ENCODE measurements around the gene RCAN2. TPM values are rescaled to one million over a fixed set of nuclear protein-coding genes. Genes with fewer than 3 reads are reported as not detected.

RCAN2 gene
- total RNA-seq, 2 donors from 2014 or later = 96.5 to 210 TPM

- Histone ChIP-seq H3K27ac (no peak overlapping the region), H3K9me3 (no peaks in the 10 kb centered on the region), H3K27me3 (no peaks in the 10 kb centered on the region), H3K4me3 (no peak overlapping the region), H3K4me1 (peaks cover 0 to 1% of the 10 kb centered on the region in 2 donors), H3K36me3 (no peaks in the 10 kb centered on the region)
- no peak for DNase-seq (ENCODE audit: low spot score)
- TF ChIP-seq CTCF (IDR thresholded peaks at IDR 0.05) = no peak
Measured at GRCh38 chr6:46211917-46212316, 279.3 kb downstream of the RCAN2 start.

- no peaks in the 10 kb centered on the region for H3K36me3 ChIP-seq
- no peaks in the 10 kb centered on the region for H3K4me1 ChIP-seq
- no peak overlapping the region for H3K27ac ChIP-seq
- H3K9me3 ChIP-seq = no peaks in the 10 kb centered on the region
- H3K4me3 ChIP-seq = no peak overlapping the region
- no peak for TF ChIP-seq CTCF (IDR thresholded peaks at IDR 0.05)
- no peak for DNase-seq (ENCODE audit: low spot score)
- no peaks in the 10 kb centered on the region for H3K27me3 ChIP-seq
Measured at GRCh38 chr6:46210294-46210693, 281.0 kb downstream of the RCAN2 start.

- TF ChIP-seq CTCF (IDR thresholded peaks at IDR 0.05) = no peak
- Histone ChIP-seq H3K9me3 (no peaks in the 10 kb centered on the region), H3K27ac (no peak overlapping the region), H3K4me1 (no peaks in the 10 kb centered on the region), H3K27me3 (no peaks in the 10 kb centered on the region), H3K4me3 (no peak overlapping the region), H3K36me3 (no peaks in the 10 kb centered on the region)
- DNase-seq (ENCODE audit: low spot score) = no peak
Measured at GRCh38 chr6:46208303-46208702, 282.9 kb downstream of the RCAN2 start.

GRCh38 chr6:46207174-46207573 lies 284.1 kb downstream of the RCAN2 start:
- Histone ChIP-seq H3K9me3 (no peaks in the 10 kb centered on the region), H3K36me3 (no peaks in the 10 kb centered on the region), H3K27ac (no peak overlapping the region), H3K4me1 (no peaks in the 10 kb centered on the region), H3K27me3 (no peaks in the 10 kb centered on the region), H3K4me3 (no peak overlapping the region)
- TF ChIP-seq CTCF (IDR thresholded peaks at IDR 0.05) = no peak
- DNase-seq (ENCODE audit: low spot score) = no peak

- Histone ChIP-seq H3K4me1 (no peaks in the 10 kb centered on the region), H3K9me3 (no peaks in the 10 kb centered on the region), H3K36me3 (no peaks in the 10 kb centered on the region), H3K4me3 (no peak overlapping the region), H3K27ac (no peak overlapping the region), H3K27me3 (no peaks in the 10 kb centered on the region)
- no peak for DNase-seq (ENCODE audit: low spot score)
- TF ChIP-seq CTCF (IDR thresholded peaks at IDR 0.05) = no peak
Measured at GRCh38 chr6:46204880-46205650, 286.2 kb downstream of the RCAN2 start.

Measured in right atrium auricular region (tissue), 2 donors.